T-helper 22 cell (primary cell): Measurements from ENCODE around the gene SH2B2.
A peak's percentile ranks its signal among the peaks of the same experiment; 100 is the strongest.
"Not testable (repeated sequence)": the region's sequence is repeated elsewhere in the genome, so short reads cannot be mapped to it uniquely, and the experiment has no call there.

Experiments used
- DNase-seq: peaks from one replicate; pipeline ENCODE4 v3.0.0-alpha.2; 2020; ENCODE audit warnings: low read depth

SH2B2 gene

GRCh38 chr7:102337002-102337401 is 50.3 kb downstream of the SH2B2 start:
- DNase-seq, result not testable (repeated sequence)

GRCh38 chr7:102337420-102337819 is 50.8 kb downstream of the SH2B2 start:
- DNase-seq, result not testable (repeated sequence)

GRCh38 chr7:102340599-102341368 is 54.1 kb downstream of the SH2B2 start:
- DNase-seq, result not testable (repeated sequence)

GRCh38 chr7:102346983-102347382 is 60.3 kb downstream of the SH2B2 start:
- DNase-seq, result not testable (repeated sequence)

- not testable (repeated sequence) for DNase-seq
These were observed 69.7 kb downstream of the SH2B2 start, which contains the start of gene SPDYE6 for GRCh38 chr7:102356344-102356743. SPDYE6 (minus strand) TSS chr7:102356444; CDS start chr7:102356023, 421 bp downstream.

- DNase-seq, result peak; percentile 93
These were observed 77.1 kb downstream of the SH2B2 start for GRCh38 chr7:102363549-102364393.

GRCh38 chr7:102364394-102364886 is 77.8 kb downstream of the SH2B2 start:
- not testable (repeated sequence) for DNase-seq

GRCh38 chr7:102365390-102365789 is 78.7 kb downstream of the SH2B2 start:
- not testable (repeated sequence) for DNase-seq

GRCh38 chr7:102370038-102370437 is 83.4 kb downstream of the SH2B2 start:
- not testable (repeated sequence) for DNase-seq
